Fibroblast of villous mesenchyme (primary cell): ENCODE data around the gene TOX4. TPM values are rescaled to one million over a fixed set of nuclear protein-coding genes. Genes with fewer than 3 reads are reported as not detected.

Source experiments
- DNase-seq: peaks from one replicate; pipeline ENCODE4 v3.0.0-alpha.2; 2010; ENCODE audit warnings: low read depth
- H3K4me3 ChIP-seq: 2 replicates; pipeline ENCODE4 v1.5.1; 2011; ENCODE audit warnings: low read depth, mild to moderate bottlenecking, low read length
- total RNA-seq: library from RNA; depleted of rRNA; stranded (reverse); fragments of >200 nt; gene quantifications from 2 replicates; pipeline ENCODE4 v1.2.3, GENCODE V29; 2012
- TF ChIP-seq, protein P1 (sequence below): IDR thresholded peaks from 2 replicates; pipeline ENCODE4 v1.5.1; 2012; ENCODE audit warnings: low read depth, mild to moderate bottlenecking, low read length; ENCODE audit not compliant: insufficient read depth

The TOX4 gene
- total RNA-seq, 1 donor, result 39.3 TPM

- peak; percentile 71 for DNase-seq
- peak overlapping the region; percentile 98 for H3K4me3 ChIP-seq
- TF ChIP-seq, protein P1, sequence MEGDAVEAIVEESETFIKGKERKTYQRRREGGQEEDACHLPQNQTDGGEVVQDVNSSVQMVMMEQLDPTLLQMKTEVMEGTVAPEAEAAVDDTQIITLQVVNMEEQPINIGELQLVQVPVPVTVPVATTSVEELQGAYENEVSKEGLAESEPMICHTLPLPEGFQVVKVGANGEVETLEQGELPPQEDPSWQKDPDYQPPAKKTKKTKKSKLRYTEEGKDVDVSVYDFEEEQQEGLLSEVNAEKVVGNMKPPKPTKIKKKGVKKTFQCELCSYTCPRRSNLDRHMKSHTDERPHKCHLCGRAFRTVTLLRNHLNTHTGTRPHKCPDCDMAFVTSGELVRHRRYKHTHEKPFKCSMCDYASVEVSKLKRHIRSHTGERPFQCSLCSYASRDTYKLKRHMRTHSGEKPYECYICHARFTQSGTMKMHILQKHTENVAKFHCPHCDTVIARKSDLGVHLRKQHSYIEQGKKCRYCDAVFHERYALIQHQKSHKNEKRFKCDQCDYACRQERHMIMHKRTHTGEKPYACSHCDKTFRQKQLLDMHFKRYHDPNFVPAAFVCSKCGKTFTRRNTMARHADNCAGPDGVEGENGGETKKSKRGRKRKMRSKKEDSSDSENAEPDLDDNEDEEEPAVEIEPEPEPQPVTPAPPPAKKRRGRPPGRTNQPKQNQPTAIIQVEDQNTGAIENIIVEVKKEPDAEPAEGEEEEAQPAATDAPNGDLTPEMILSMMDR, result no peak
Observed at GRCh38 chr14:21476523-21476924, 471 bp upstream of the TOX4 start.

DNA sequence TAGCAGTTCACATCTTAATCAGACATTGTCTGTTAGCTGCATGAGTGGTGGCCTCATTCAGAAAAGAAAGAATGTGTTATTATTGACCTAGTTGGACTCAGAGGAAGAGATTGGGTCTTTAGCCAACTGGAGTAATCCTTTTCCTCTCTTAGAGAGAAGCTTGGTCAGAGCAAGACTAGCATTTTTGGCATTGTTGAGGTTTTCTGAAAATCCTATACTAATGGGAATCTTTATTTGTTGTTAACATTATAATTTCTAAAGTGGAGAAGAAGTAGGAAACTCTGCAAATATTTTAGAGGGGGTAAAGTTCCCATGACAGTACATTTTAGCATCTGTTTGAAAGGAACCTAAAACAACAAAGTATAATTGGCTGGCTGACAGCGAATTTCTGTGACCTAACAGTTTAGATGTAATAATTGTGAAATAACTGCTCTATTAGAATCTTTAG, 9.7 kb downstream of the TOX4 start:
- no peak overlapping the region for H3K4me3 ChIP-seq
- TF ChIP-seq, protein P1, result no peak
- peak; percentile 84 for DNase-seq

GRCh38 chr14:21494902-21495762, 18.1 kb downstream of the TOX4 start:
- DNase-seq, result peak; percentile 69
- no peak overlapping the region for H3K4me3 ChIP-seq
- TF ChIP-seq, protein P1, result no peak

GRCh38 chr14:21496453-21496852, 19.5 kb downstream of the TOX4 start:
- H3K4me3 ChIP-seq, result no peak overlapping the region
- peak; percentile 72 for DNase-seq

GRCh38 chr14:21498540-21499526, 21.8 kb downstream of the TOX4 start:
- DNase-seq, result peak; percentile 59
- no peak overlapping the region for H3K4me3 ChIP-seq
- TF ChIP-seq, protein P1, result peak; percentile 47

More at GRCh38 chr14:21496453-21496852, 19.5 kb downstream of the TOX4 start:
- TF ChIP-seq, protein P1, result no peak

GRCh38 chr14:21501568-21501967, 24.6 kb downstream of the TOX4 start:
- H3K4me3 ChIP-seq, result no peak overlapping the region
- DNase-seq, result no peak
- TF ChIP-seq, protein P1, result no peak
